Astrocyte of the spinal cord (primary cell): ENCODE measurements around the gene RFPL4A.

ENCODE experiments used
- DNase-seq: peaks from one replicate; pipeline ENCODE4 v3.0.0; 2011; ENCODE audit warnings: low read depth, low spot score
- H3K4me3 ChIP-seq: 2 replicates; pipeline ENCODE4 v1.5.1; 2011; ENCODE audit warnings: low read depth, mild to moderate bottlenecking, low read length, moderate library complexity
- in situ Hi-C: cut with HindIII; loops from 2 replicates; pipeline ENCODE4 v1.10.0; 2017; ENCODE audit warnings: low sequenced_read_pairs
- TF ChIP-seq, protein P1 (sequence below): IDR thresholded peaks from 2 replicates; pipeline ENCODE4 v1.5.1; 2012; ENCODE audit warnings: low read depth, mild to moderate bottlenecking, low read length, inconsistent platforms

Gene RFPL4A

DNA sequence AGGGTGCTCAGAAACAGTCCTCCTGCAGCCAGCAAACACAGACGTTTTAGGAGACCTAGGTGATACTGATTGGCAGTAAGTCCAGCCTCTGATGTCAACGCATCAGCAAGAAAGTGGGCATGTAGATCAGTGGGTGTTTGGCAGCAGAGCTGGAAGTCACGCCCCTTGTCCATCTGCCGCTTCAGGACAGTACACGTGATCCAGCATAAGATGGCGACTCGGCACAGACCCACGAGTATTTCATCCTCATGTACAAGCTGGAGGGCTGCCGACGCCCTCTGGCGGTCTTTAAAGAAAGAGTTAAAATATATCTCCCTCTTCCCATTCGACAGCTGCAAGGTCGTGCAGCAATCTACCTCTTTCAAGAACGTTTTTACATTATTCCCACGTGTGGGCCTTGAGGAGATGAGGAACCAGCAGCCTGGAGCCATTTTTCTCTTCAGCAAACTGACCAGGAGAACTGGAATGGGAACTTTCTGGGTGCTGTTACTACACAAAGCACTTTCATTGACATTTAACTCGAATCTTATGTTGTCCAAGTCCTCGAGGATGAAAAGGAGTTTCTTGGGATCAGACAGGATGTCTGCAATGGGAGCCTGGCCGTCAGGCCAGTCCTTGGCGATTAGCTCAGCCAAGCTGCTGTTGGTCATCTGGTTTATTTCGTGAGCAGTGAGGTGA is 50.6 kb downstream of the RFPL4A start:
- in situ Hi-C loops: no loop called here
- peak; percentile 0 for DNase-seq

DNA sequence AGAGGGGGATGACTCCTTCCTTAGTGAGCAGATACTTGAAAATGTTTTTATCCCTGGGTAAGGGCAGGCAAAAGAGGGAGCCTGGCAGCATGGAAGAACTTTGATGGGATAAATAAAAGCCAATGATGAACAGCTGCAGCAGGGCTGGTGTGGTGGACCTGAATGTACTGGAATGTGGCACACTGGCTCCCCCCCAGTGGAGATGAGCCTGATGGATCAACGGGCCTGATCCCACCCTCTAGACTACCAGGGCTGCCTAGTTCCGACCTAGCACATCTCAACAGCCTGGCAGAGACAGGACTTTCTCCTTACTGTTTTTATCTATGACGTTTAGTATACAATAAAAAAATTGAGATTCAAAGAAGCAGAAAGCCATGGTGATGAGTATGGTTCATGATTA is 52.4 kb downstream of the RFPL4A start:
- no peak overlapping the region for H3K4me3 ChIP-seq
- no peak for DNase-seq
- in situ Hi-C loops: no loop called here
- TF ChIP-seq, protein P1, sequence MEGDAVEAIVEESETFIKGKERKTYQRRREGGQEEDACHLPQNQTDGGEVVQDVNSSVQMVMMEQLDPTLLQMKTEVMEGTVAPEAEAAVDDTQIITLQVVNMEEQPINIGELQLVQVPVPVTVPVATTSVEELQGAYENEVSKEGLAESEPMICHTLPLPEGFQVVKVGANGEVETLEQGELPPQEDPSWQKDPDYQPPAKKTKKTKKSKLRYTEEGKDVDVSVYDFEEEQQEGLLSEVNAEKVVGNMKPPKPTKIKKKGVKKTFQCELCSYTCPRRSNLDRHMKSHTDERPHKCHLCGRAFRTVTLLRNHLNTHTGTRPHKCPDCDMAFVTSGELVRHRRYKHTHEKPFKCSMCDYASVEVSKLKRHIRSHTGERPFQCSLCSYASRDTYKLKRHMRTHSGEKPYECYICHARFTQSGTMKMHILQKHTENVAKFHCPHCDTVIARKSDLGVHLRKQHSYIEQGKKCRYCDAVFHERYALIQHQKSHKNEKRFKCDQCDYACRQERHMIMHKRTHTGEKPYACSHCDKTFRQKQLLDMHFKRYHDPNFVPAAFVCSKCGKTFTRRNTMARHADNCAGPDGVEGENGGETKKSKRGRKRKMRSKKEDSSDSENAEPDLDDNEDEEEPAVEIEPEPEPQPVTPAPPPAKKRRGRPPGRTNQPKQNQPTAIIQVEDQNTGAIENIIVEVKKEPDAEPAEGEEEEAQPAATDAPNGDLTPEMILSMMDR: no peak

More for the DNA sequence above, 50.6 kb downstream of the RFPL4A start:
- no peak overlapping the region for H3K4me3 ChIP-seq
- TF ChIP-seq, protein P1: peak; percentile 15

DNA sequence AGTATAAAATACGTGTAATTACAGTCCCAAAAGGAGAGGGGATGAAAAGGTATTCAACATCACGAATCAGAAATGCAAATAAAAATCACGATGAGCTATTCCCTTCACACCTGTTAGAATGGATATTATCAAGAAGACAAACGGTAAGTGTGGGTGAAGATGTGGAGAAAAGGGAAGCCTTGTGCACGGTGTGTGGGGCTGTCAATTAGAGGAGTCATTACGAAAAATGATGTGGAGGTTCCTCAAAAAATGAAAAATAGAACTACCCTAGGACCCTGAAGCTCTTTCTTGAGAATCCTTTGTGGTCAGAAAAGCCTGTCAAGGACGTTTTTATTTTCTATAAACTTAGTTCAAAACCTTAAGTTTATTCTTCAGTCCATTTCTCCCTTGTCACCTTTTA is 53.6 kb downstream of the RFPL4A start:
- in situ Hi-C loops: no loop called here
- TF ChIP-seq, protein P1: no peak
- no peak overlapping the region for H3K4me3 ChIP-seq
- DNase-seq: no peak
